GM19455 (cell line): ENCODE results near the gene COX11.
A peak's percentile ranks its signal among the peaks of the same experiment; 100 is the strongest.

Source experiments
- ATAC-seq: cut with Tn5 transposase; IDR thresholded peaks from one replicate; pipeline ENCODE4 v1.9.1; 2021; ENCODE audit not compliant: unreplicated experiment

The COX11 gene

GRCh38 chr17:54967621-54968261 is 713 bp downstream of the COX11 start:
- peak; percentile 25 for ATAC-seq

GRCh38 chr17:54956791-54957190 is 11.7 kb downstream of the COX11 start:
- ATAC-seq = no peak

- no peak for ATAC-seq
These were observed 17.2 kb downstream of the COX11 start for GRCh38 chr17:54951286-54951685.

- no peak for ATAC-seq
These were observed 18.3 kb downstream of the COX11 start for GRCh38 chr17:54950116-54950515.

- ATAC-seq = no peak
These were observed 20.1 kb downstream of the COX11 start for GRCh38 chr17:54948380-54948779.

GRCh38 chr17:54947396-54947795 is 21.1 kb downstream of the COX11 start:
- ATAC-seq = no peak

- ATAC-seq = no peak
These were observed 22.8 kb downstream of the COX11 start for GRCh38 chr17:54945671-54946070.

- no peak for ATAC-seq
These were observed 23.2 kb downstream of the COX11 start for GRCh38 chr17:54945231-54945630.

- no peak for ATAC-seq
These were observed 23.7 kb downstream of the COX11 start for GRCh38 chr17:54944796-54945195.

GRCh38 chr17:54941285-54941684 is 27.2 kb downstream of the COX11 start:
- no peak for ATAC-seq

- no peak for ATAC-seq
These were observed 31.0 kb downstream of the COX11 start for GRCh38 chr17:54937426-54937825.

- no peak for ATAC-seq
These were observed 31.4 kb downstream of the COX11 start for GRCh38 chr17:54937018-54937417.

- no peak for ATAC-seq
These were observed 33.0 kb downstream of the COX11 start for GRCh38 chr17:54935471-54935870.

- ATAC-seq = no peak
These were observed 34.5 kb downstream of the COX11 start for GRCh38 chr17:54933921-54934320.

GRCh38 chr17:54932711-54933110 is 35.7 kb downstream of the COX11 start:
- no peak for ATAC-seq

- no peak for ATAC-seq
These were observed 40.9 kb downstream of the COX11 start for GRCh38 chr17:54927525-54927924.

GRCh38 chr17:54924405-54924804 is 44.0 kb downstream of the COX11 start:
- no peak for ATAC-seq

GRCh38 chr17:54920819-54921218 is 47.6 kb downstream of the COX11 start:
- ATAC-seq = no peak

GRCh38 chr17:54919425-54919824 is 49.0 kb downstream of the COX11 start:
- ATAC-seq = no peak

- no peak for ATAC-seq
These were observed 51.7 kb downstream of the COX11 start for GRCh38 chr17:54916721-54917120.
